Right ventricle myocardium inferior (tissue), 1 donor: ENCODE data around the gene TMEM121. TPM values are rescaled to one million over a fixed set of nuclear protein-coding genes. Genes with fewer than 3 reads are reported as not detected.
"Not testable (repeated sequence)": the region's sequence is repeated elsewhere in the genome, so short reads cannot be mapped to it uniquely, and the experiment has no call there.

Experiments used
- ATAC-seq: fragments of 200-7000 bp; cut with Tn5 transposase; one replicate; pipeline ENCODE4 v1.9.1; 2020; ENCODE audit warnings: mild to moderate bottlenecking, moderate library complexity
- DNase-seq: peaks from one replicate; pipeline ENCODE4 v3.0.0; 2021; ENCODE audit errors: missing footprints
- intact Hi-C: fragments of 100-400 bp; cut with DNase I; formaldehyde crosslinking; loops from one replicate; pipeline ENCODE4 v1.11.0; 2022
- total RNA-seq: library from RNA; stranded (reverse); fragmentation: NEBNext Ultra II Directional; extraction: Animal tissue kit (Norgen Biotek cat#: 25700); gene quantifications from one replicate; pipeline ENCODE4 v1.2.1, GENCODE V29; 2021
- donor health status: DM: no; HTN: yes; CAD: no; lungs with severe emphysema.

Gene TMEM121
- total RNA-seq, 1 donor from 2014 or later, result 3.4 TPM

- ATAC-seq, DNase-seq, intact Hi-C loops: not testable (repeated sequence)
Observed at GRCh38 chr14:105573841-105574240, 47.5 kb downstream of the TMEM121 start.

DNA sequence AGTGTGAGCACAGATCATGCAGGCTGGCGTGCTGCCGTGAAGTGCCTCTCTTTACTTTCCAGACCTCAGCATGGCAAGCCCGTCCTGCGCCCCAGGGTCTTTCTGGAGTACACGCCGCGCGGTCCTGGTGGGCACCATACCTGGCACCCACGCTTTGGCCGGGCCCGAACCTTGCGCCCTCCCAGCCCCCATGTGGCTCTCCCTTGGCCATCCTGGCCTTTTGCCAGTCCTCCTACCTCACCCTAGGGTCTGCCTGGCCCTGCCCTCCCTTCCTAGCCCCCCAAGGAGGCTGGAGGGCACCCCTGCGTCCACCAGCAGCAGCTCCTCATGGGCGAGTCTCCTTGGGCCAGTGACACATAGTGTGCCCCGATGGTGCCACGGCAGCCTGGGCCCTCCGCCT, 48.0 kb downstream of the TMEM121 start:
- intact Hi-C loops, DNase-seq, ATAC-seq: not testable (repeated sequence)

DNA sequence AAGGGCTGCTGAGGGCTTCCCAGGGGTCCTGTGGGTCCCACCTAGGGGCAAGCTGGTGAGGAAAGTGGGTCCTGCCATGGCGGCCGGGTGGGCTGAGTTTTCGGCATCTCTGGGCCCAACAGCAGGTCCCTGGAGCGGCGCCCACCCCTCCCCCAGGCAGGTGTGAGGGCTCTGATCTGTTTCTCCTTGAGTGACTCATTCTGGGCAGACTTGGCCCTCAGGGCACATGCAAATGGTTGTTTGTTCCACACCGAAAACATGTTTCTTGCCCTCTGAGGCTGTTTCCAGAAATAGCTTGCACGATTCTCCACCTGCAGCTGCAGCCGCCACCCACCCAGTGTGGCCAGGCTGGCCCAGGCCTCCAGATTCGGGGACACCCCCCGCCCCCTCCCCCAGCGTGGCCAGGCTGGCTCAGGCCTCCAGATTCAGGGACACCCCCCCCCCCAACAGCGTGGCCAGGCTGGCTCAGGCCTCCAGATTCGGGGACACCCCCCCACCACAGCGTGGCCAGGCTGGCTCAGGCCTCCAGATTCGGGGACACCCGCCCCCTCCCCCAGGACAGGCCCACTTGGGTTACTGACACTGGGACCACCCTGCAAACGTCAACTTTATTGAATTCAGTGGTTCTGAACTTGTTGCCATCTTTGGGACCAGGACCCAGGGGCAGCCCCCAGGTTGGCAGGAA, 48.8 kb downstream of the TMEM121 start:
- DNase-seq, ATAC-seq, intact Hi-C loops: not testable (repeated sequence)

DNA sequence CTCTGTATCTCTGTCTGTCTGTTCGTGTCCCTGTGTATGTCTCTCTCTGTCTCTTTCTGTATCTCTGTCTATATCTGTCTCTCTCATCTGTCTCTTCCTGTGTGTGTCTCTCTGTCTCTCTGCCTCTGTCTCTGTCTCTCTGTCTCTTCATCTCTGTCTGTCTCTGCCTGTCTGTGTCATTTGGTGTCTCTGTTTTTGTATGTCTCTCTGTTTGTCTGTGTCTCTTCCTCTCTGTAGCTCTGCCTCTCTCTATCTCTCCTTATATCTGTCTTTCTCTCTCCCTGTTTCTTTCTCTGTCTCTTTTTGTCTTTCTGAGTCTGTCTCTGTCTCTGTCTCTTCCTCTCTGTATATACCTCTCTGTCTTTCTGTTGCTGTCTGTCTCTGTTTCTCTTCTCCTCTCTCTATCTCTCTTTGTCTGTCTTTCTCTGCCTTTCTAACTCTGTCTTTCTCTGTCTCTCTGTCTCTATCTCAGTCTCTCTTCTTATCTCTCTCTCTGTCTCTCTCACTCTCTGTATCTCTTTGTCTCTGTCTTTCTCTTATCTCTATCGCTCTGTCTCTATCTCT, 50.2 kb downstream of the TMEM121 start:
- ATAC-seq (no peak), DNase-seq (no peak)
- intact Hi-C loops, result no loop called here

- no peak for ATAC-seq
Observed at GRCh38 chr14:105577314-105577861, 51.0 kb downstream of the TMEM121 start.

GRCh38 chr14:105578070-105578469, 51.7 kb downstream of the TMEM121 start:
- DNase-seq (no peak), ATAC-seq (no peak)
- intact Hi-C loops, result no loop called here

More at GRCh38 chr14:105577314-105577861, 51.0 kb downstream of the TMEM121 start:
- intact Hi-C loops, result no loop called here
- no peak for DNase-seq

- intact Hi-C loops, DNase-seq: not testable (repeated sequence)
- ATAC-seq, result peak; percentile 59
Observed at GRCh38 chr14:105579221-105579620, 52.8 kb downstream of the TMEM121 start.

Other genes starting within 250 kb of the TMEM121 start
- gene BRF1, start 225.6 kb upstream of the TMEM121 start, total RNA-seq, result 19.0 TPM
- gene PACS2, start 211.8 kb upstream of the TMEM121 start, total RNA-seq, result 69.1 TPM
- 2.4 TPM for gene TEX22, start 128.0 kb upstream of the TMEM121 start, total RNA-seq
- gene MTA1, start 106.8 kb upstream of the TMEM121 start, total RNA-seq, result 192 TPM
- gene CRIP2, start 51.8 kb upstream of the TMEM121 start, total RNA-seq, result 1,081 TPM
- gene CRIP1, start 39.7 kb upstream of the TMEM121 start, total RNA-seq, result 82.0 TPM
- gene TEDC1, start 35.3 kb upstream of the TMEM121 start, total RNA-seq, result 6.4 TPM